ENCODE data around the gene SHB.

Gene SHB

DNA sequence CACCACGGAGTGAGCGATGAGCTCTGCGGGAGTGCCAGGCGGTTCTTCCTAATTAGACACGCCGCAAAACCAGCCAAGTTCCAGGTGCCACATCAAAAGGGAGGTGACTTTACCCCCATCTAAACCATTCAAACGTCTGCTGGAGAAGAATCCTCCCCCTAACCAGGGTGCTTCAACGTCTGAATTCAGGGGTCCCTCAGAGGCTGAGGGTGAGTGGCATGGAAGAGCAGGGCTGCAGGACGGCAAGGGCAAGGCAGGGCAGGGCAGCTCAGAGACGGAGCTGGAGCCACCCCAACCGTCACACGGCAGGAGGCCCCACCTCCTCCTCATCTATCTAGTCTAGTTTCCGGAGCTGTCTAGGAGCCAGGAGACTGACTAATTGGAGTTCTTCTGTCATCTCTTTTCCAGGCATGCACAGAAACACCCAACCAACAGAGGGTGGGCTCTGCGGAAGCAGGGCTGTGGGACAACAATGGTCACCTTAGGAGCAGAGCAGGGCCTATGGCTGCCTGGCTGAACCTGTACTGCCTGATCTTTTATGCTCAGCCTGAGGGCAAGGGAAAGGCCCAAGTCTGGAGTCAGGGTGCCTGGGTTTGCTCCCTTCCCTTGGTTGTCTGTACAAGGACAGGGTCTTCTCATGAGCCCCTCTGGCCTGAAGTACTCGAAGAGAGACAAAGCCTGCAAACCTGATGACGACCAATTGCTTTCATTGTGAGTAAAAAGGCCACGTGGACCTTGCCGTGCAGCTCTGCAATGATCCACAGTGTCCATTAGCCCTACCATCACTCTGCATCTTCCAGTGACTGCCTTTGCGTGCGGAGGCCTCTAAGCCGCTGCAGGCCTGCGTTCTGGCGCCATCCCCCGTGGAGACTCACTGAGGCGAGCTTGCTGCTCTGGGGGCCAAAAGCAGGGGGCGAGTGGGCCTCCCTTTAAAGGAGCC is 84.1 kb downstream of the SHB start:
- peaks cover 15% of the 10 kb centered on the region for H3K4me1 ChIP-seq (ENCODE audit: insufficient read depth, poor library complexity, severe bottlenecking)
- no peaks in the 10 kb centered on the region for H3K27me3 ChIP-seq (ENCODE audit: insufficient read depth, poor library complexity, severe bottlenecking)
- peaks cover 23% of the 10 kb centered on the region for H3K36me3 ChIP-seq (ENCODE audit: low read depth)
- H3K9me3 ChIP-seq (ENCODE audit: severe bottlenecking) = no peaks in the 10 kb centered on the region
- ATAC-seq (ENCODE audit: low read depth) (peak; percentile 92), DNase-seq (ENCODE audit: low spot score) (peak; percentile 48)
- peak overlapping the region; percentile 58 for H3K27ac ChIP-seq (ENCODE audit: poor library complexity, severe bottlenecking)
- H3K4me3 ChIP-seq (ENCODE audit: severe bottlenecking) = no peak overlapping the region
- TF ChIP-seq, protein P1, sequence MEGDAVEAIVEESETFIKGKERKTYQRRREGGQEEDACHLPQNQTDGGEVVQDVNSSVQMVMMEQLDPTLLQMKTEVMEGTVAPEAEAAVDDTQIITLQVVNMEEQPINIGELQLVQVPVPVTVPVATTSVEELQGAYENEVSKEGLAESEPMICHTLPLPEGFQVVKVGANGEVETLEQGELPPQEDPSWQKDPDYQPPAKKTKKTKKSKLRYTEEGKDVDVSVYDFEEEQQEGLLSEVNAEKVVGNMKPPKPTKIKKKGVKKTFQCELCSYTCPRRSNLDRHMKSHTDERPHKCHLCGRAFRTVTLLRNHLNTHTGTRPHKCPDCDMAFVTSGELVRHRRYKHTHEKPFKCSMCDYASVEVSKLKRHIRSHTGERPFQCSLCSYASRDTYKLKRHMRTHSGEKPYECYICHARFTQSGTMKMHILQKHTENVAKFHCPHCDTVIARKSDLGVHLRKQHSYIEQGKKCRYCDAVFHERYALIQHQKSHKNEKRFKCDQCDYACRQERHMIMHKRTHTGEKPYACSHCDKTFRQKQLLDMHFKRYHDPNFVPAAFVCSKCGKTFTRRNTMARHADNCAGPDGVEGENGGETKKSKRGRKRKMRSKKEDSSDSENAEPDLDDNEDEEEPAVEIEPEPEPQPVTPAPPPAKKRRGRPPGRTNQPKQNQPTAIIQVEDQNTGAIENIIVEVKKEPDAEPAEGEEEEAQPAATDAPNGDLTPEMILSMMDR (IDR thresholded peaks at IDR 0.05; ENCODE audit: poor library complexity, severe bottlenecking) = no peak

DNA sequence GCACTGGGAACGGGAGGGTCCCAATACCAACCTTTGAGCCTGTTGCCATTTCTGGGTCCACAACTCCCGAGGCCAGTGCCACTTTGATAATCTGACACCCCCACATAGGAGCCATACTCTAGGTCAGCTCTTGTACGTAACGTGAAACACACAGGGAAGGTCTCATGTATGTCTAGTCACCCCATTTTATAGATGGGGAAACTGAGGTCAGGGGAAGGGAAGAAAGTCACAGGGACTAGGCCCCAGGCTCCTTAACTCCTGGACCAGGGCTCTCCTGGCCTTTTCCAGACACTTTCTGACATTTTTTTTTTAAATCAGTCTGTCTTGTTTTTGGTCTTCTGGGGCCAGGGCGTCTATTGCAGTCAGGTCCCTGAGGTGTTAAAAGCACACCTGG is 84.8 kb downstream of the SHB start:
- no peak for DNase-seq (ENCODE audit: low spot score)

DNA sequence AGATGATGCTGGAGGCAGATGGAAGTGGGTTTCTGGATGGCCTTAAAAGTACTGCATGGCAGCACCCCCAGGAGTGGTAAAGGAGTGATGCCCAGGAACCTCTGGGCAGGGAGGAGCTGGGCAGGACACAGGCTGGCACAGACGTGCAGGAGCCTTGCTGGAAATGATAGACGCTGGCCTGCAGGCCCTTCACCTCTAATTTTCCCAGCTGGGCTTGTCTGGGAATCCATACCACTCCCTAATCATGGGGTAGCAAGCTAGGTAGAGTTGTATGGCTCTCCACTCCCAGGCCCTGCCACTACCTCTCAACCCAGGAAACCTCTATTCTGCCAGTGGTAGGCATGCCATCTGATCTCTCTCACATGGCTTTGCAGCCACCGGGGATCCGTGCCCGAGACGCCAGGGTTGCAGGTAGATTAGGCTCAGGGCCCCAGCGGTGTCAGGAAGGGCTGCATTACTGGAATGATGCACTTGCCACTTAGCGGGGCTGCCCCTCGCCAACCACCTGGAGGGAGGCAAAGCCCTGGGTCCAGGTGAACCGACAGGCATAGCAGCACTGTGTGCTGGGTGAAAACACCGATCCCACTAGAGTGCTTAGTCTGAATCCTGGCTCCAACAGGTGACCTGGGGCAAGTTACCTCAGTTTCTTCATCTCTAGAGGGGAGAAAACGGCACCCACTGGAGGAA is 85.5 kb downstream of the SHB start:
- DNase-seq (ENCODE audit: low spot score) = peak; percentile 41

More for the DNA sequence above, 84.8 kb downstream of the SHB start:
- Histone ChIP-seq H3K9me3 (ENCODE audit: severe bottlenecking) (no peaks in the 10 kb centered on the region), H3K4me3 (ENCODE audit: severe bottlenecking) (no peak overlapping the region), H3K36me3 (ENCODE audit: low read depth) (peaks cover 23% of the 10 kb centered on the region), H3K4me1 (ENCODE audit: insufficient read depth, poor library complexity, severe bottlenecking) (peaks cover 15% of the 10 kb centered on the region), H3K27me3 (ENCODE audit: insufficient read depth, poor library complexity, severe bottlenecking) (no peaks in the 10 kb centered on the region), H3K27ac (ENCODE audit: poor library complexity, severe bottlenecking) (peak overlapping the region; percentile 58)
- TF ChIP-seq, protein P1 (IDR thresholded peaks at IDR 0.05; ENCODE audit: poor library complexity, severe bottlenecking) = no peak
- ATAC-seq (ENCODE audit: low read depth) = no peak

DNA sequence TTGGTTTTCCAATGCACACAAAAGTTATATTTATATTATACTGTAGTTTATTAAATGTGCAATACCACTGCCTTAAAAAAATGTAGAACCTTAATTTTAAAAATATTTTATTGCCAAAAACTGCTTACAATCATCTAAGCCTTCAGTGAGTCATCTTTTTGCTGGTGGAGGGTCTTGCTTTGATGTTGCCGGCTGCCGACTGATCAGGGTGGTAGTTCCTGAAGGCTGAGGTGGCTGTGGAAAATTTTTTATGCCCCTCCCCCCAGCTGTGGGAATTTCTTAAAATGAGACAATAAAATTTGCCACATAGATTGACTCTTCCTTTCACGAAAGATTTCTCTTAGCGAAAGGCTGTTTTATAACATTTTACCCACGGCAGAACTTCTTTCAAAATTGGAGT is 89.2 kb downstream of the SHB start:
- Histone ChIP-seq H3K9me3 (ENCODE audit: severe bottlenecking) (no peaks in the 10 kb centered on the region), H3K4me3 (ENCODE audit: severe bottlenecking) (no peak overlapping the region), H3K4me1 (ENCODE audit: insufficient read depth, poor library complexity, severe bottlenecking) (peaks cover 38% of the 10 kb centered on the region), H3K27me3 (ENCODE audit: insufficient read depth, poor library complexity, severe bottlenecking) (no peaks in the 10 kb centered on the region), H3K36me3 (ENCODE audit: low read depth) (peaks cover 23% of the 10 kb centered on the region), H3K27ac (ENCODE audit: poor library complexity, severe bottlenecking) (no peak overlapping the region)
- ATAC-seq (ENCODE audit: low read depth) (no peak), DNase-seq (ENCODE audit: low spot score) (no peak)
- TF ChIP-seq, protein P1 (IDR thresholded peaks at IDR 0.05; ENCODE audit: poor library complexity, severe bottlenecking) = no peak

More for the DNA sequence above, 85.5 kb downstream of the SHB start:
- H3K4me1 ChIP-seq (ENCODE audit: insufficient read depth, poor library complexity, severe bottlenecking) = peaks cover 15% of the 10 kb centered on the region
- no peak for ATAC-seq (ENCODE audit: low read depth)
- peaks cover 23% of the 10 kb centered on the region for H3K36me3 ChIP-seq (ENCODE audit: low read depth)
- TF ChIP-seq, protein P1 (IDR thresholded peaks at IDR 0.05; ENCODE audit: poor library complexity, severe bottlenecking) = no peak
- no peaks in the 10 kb centered on the region for H3K9me3 ChIP-seq (ENCODE audit: severe bottlenecking)
- H3K27ac ChIP-seq (ENCODE audit: poor library complexity, severe bottlenecking) = no peak overlapping the region
- H3K4me3 ChIP-seq (ENCODE audit: severe bottlenecking) = no peak overlapping the region
- H3K27me3 ChIP-seq (ENCODE audit: insufficient read depth, poor library complexity, severe bottlenecking) = no peaks in the 10 kb centered on the region

Measured in RWPE2 (cell line).